HepG2 (cell line): ENCODE data around the gene BCO2. TPM values are rescaled to one million over a fixed set of nuclear protein-coding genes. Genes with fewer than 3 reads are reported as not detected.

ENCODE experiments used
- ATAC-seq: fragments of 200-7000 bp; cut with Tn5 transposase; 3 replicates; pipeline ENCODE4 v1.9.1; 2020; ENCODE audit warnings: mild to moderate bottlenecking, moderate library complexity
- BruUV-seq: library from RNA; stranded (reverse); fragments of 400-500 nt; replicated peaks from 2 replicates; lab custom pipeline; 2021; lab: Mats Ljungman, UMichigan
- CTCF ChIA-PET: fragments of 300-600 bp; formaldehyde crosslinking; extraction: SDS; loops from one replicate; lab custom pipeline; 2021; ENCODE audit warnings: low total read pairs, inconsistent platforms, low intra/inter-chr PET ratio; lab: Yijun Ruan, JAX
- POLR2A ChIA-PET: fragments of 350-600 bp; sonication (Branson Sonifier 250); formaldehyde crosslinking; loops from one replicate; lab custom pipeline; 2020; ENCODE audit warnings: antibody characterized with exemption, inconsistent platforms; lab: Yijun Ruan, JAX
- DNase-seq: peaks from one replicate; pipeline ENCODE4 v3.0.0-alpha.2; 2015; ENCODE audit warnings: low spot score
- FAIRE-seq: peaks from 3 replicates; lab custom pipeline; 2011; peaks lifted over from hg19 to GRCh38; lab: Jason Lieb, UNC
- H2AFZ ChIP-seq: one replicate; pipeline ENCODE4 v1.6.1; 2011; ENCODE audit warnings: low read length, inconsistent platforms
- H3K27ac ChIP-seq: fragments of 300-600 bp; 3 replicates; pipeline ENCODE4 v1.8.0; 2011; ENCODE audit warnings: mixed run types, mild to moderate bottlenecking, mixed read lengths, low read length, inconsistent platforms; ENCODE audit not compliant: insufficient read depth; ENCODE audit errors: extremely low read length
- H3K27me3 ChIP-seq, 2 experiments: fragments of 200-600 bp in 1 of 2; 2 replicates in 1 of 2; 3 replicates in 1 of 2; pipeline versions ENCODE4 v1.6.0 to v1.8.0; 2011; ENCODE audit warnings: low read length in 2 of 2, mild to moderate bottlenecking in 2 of 2, moderate library complexity in 2 of 2, inconsistent platforms in 1 of 2; ENCODE audit not compliant: insufficient read depth in 2 of 2, control insufficient read depth in 1 of 2
- H3K36me3 ChIP-seq, 2 experiments: fragments of 200-600 bp in 1 of 2; replicated peaks in 1 of 2; 2 replicates in 1 of 2; 3 replicates in 1 of 2; pipeline versions ENCODE4 v1.5.1 to v1.8.0; 2011; ENCODE audit warnings: low read length in 2 of 2, inconsistent platforms in 1 of 2; ENCODE audit not compliant: insufficient read depth in 2 of 2, control insufficient read depth in 1 of 2
- H3K4me1 ChIP-seq: 2 replicates; pipeline ENCODE4 v1.5.1; 2012; ENCODE audit warnings: low read length, inconsistent platforms; ENCODE audit not compliant: insufficient read depth
- H3K4me2 ChIP-seq: 2 replicates; pipeline ENCODE4 v1.6.0; 2011; ENCODE audit warnings: low read depth, low read length, inconsistent platforms
- H3K4me3 ChIP-seq, 3 experiments: fragments of 200-600 bp in 1 of 3; sonication (generic), shearing (Covaris generic) in 1 of 3; replicated peaks in 1 of 3; 2 replicates each; pipeline ENCODE4 v1.5.1; 2011 to 2016; ENCODE audit warnings: low read length in 3 of 3, inconsistent platforms in 2 of 3, low read depth in 2 of 3, mild to moderate bottlenecking in 2 of 3, control low read depth in 1 of 3, mixed read lengths in 1 of 3; ENCODE audit not compliant: insufficient read depth in 1 of 3
- H3K79me2 ChIP-seq: one replicate; pipeline ENCODE4 v1.6.1; 2011; ENCODE audit warnings: low read length, inconsistent platforms; ENCODE audit not compliant: insufficient read depth
- H3K9ac ChIP-seq: 2 replicates; pipeline ENCODE4 v1.6.0; 2011; ENCODE audit warnings: mild to moderate bottlenecking, low read depth, low read length, inconsistent platforms; ENCODE audit not compliant: insufficient read depth
- H3K9me3 ChIP-seq: 2 replicates; pipeline ENCODE4 v1.5.1; 2012; ENCODE audit warnings: mild to moderate bottlenecking, low read length
- H4K20me1 ChIP-seq: 2 replicates; pipeline ENCODE4 v1.6.0; 2011; ENCODE audit warnings: inconsistent platforms, mild to moderate bottlenecking, low read length, moderate library complexity; ENCODE audit not compliant: insufficient read depth
- CBFB ChIP-seq: sonication (generic); formaldehyde crosslinking; IDR thresholded peaks from 2 replicates; pipeline ENCODE4 v1.4.0; 2020; ENCODE audit warnings: missing genetic modification reagents
- NFRKB ChIP-seq: fragments of 450-650 bp; IDR thresholded peaks from 2 replicates; pipeline ENCODE4 v1.6.1; 2017
- RFX1 ChIP-seq: fragments of 450-650 bp; IDR thresholded peaks from 2 replicates; pipeline ENCODE4 v1.6.1; 2017
- SNAI1 ChIP-seq: sonication (generic); formaldehyde crosslinking; IDR thresholded peaks from 2 replicates; pipeline ENCODE4 v1.5.0; 2020; ENCODE audit warnings: mild to moderate bottlenecking, missing genetic modification reagents, borderline replicate concordance
- ZNF891 ChIP-seq: sonication (generic); formaldehyde crosslinking; IDR thresholded peaks from 2 replicates; pipeline ENCODE4 v1.5.0; 2020; ENCODE audit warnings: mild to moderate bottlenecking, missing genetic modification reagents
- WGBS: methylation state at CpG from one replicate; pipeline ENCODE4 v1.1.6; 2017; ENCODE audit warnings: low lambda C conversion rate; 5-methylcytosine and 5-hydroxymethylcytosine counted together
- in situ Hi-C: cut with HindIII; loops from 2 replicates; pipeline ENCODE4 v1.10.0; 2017; ENCODE audit warnings: low pct_unique_long_range_greater_than_20kb; ENCODE audit not compliant: extremely low pct_ligation_motif_present
- intact Hi-C: fragments of 100-400 bp; cut with micrococcal nuclease; formaldehyde crosslinking; loops from one replicate; pipeline ENCODE4 v1.10.0; 2022; ENCODE audit not compliant: unreplicated experiment
- polyA plus RNA-seq, 8 experiments: library from polyadenylated mRNA; depleted of rRNA in 3 of 8; stranded (reverse) in 7 of 8; unstranded in 1 of 8; fragments of >200 nt; fragmentation: Illumina TruSeq in 4 of 8; extraction: Trizol in 4 of 8; gene quantifications; 2 replicates each; pipeline versions ENCODE4 v1.2.1 to v1.2.3, GENCODE V29; 2011 to 2016; ENCODE audit warnings: low read depth in 4 of 8, missing spikeins in 1 of 8, mixed read lengths in 1 of 8; ENCODE audit not compliant: insufficient read depth in 1 of 8
- total RNA-seq, 5 experiments: library from RNA; depleted of rRNA; stranded (reverse); fragments of >200 nt; fragmentation: Illumina TruSeq; extraction: Trizol; gene quantifications; 2 replicates each; pipeline ENCODE4 v1.2.3, GENCODE V29; 2016; ENCODE audit warnings: low read depth in 1 of 5
- TF ChIP-seq, protein P1 (sequence below): sonication (generic); formaldehyde crosslinking; IDR thresholded peaks from 2 replicates; pipeline ENCODE4 v1.5.1; 2020; ENCODE audit warnings: mild to moderate bottlenecking, missing genetic modification reagents, moderate library complexity
- TF ChIP-seq, protein P2 (sequence below): sonication (generic); formaldehyde crosslinking; IDR thresholded peaks from 2 replicates; pipeline ENCODE4 v1.4.0; 2020; ENCODE audit warnings: missing genetic modification reagents, mild to moderate bottlenecking, borderline replicate concordance
- TF ChIP-seq, protein P3 (sequence below): sonication (generic); formaldehyde crosslinking; conservative IDR thresholded peaks from 2 replicates; pipeline ENCODE4 v1.4.0; 2020; ENCODE audit warnings: missing genetic modification reagents

BCO2 gene
- total and polyA plus RNA-seq, 2 of the 13 experiments (the other 11 are each of a cell fraction or from before 2014, with no cell fraction given) = 0.38 to 0.58 TPM

DNA sequence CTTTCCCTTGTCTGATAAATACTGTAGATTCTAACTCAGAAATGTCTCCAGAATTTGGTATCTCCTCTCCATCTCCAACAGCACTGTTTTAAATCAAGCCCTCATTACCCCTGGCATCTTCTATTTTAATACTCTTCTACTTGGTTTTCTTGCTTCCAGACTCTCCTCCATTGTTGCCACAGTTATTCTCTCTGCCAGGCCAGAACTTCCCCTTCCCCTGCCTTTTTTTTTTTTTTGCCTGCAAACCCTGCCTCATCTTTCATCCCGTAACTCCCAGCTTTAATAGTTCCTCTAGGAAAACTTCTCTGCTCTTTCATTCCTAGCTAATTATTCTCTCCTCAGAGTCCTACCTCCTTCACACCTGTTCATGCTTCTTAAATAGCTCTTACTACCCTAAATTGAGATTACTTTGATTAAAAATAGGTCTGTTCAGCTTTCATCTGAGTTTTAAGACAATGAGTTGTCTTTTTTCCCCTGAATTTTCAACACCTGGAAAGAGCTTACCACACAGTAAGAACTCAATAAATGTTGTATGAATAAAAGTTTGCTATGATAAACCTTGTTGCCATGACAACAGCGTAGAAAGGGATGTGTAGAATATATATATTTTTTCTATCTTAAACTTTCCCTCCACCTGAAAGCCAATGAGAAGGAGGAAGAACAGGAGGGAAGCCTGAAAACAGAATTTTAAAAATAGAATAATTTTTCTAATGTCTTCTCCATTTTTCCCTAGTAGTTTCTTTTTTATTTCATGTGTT is 15.0 kb upstream of the BCO2 start:
- Histone ChIP-seq H4K20me1 (no peaks in the 10 kb centered on the region), H3K4me1 (peaks cover 54% of the 10 kb centered on the region), H3K9me3 (no peaks in the 10 kb centered on the region), H2AFZ (no peak overlapping the region), H3K4me3 (no peak overlapping the region), H3K4me2 (no peak overlapping the region), H3K36me3 (no peaks in the 10 kb centered on the region), H3K79me2 (no peaks in the 10 kb centered on the region), H3K27ac (no peak overlapping the region), H3K27me3 (no peaks in the 10 kb centered on the region), H3K9ac (no peak overlapping the region)
- POLR2A ChIA-PET = no interaction called here
- intact Hi-C loops = no loop called here
- WGBS = 93% methylated on average over 2 of the region's 2 CpGs
- ATAC-seq (no peak), DNase-seq (no peak), FAIRE-seq (no peak)
- CTCF ChIA-PET = no interaction called here
- BruUV-seq = no TSS peak
- in situ Hi-C loops = no loop called here
- TF ChIP-seq NFRKB = no peak
- TF ChIP-seq RFX1 = peak; percentile 52; the same call in 1 of the 2 replicates

DNA sequence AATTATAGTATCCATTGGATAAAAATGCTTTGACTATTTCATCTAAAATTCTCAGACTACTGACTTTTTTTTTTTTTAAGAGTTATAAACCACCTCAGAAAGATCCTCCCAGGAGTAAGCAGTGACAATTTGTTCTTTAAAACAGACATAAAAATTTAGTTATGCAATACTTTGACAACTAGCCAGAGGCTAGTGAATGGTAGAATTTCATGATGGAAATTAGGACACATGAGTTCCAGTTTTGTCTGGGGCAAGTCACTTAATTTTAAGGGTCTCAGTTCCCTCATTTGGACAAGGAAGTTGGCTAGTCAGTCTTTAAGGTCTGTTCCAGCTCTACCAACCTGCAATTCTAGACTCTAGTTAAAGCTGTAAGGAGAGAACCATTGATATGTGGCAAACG is 14.3 kb upstream of the BCO2 start:
- H3K79me2 ChIP-seq = no peaks in the 10 kb centered on the region
- peaks cover 58% of the 10 kb centered on the region for H3K4me1 ChIP-seq
- H3K4me2 ChIP-seq = no peak overlapping the region
- TF ChIP-seq, protein P1, sequence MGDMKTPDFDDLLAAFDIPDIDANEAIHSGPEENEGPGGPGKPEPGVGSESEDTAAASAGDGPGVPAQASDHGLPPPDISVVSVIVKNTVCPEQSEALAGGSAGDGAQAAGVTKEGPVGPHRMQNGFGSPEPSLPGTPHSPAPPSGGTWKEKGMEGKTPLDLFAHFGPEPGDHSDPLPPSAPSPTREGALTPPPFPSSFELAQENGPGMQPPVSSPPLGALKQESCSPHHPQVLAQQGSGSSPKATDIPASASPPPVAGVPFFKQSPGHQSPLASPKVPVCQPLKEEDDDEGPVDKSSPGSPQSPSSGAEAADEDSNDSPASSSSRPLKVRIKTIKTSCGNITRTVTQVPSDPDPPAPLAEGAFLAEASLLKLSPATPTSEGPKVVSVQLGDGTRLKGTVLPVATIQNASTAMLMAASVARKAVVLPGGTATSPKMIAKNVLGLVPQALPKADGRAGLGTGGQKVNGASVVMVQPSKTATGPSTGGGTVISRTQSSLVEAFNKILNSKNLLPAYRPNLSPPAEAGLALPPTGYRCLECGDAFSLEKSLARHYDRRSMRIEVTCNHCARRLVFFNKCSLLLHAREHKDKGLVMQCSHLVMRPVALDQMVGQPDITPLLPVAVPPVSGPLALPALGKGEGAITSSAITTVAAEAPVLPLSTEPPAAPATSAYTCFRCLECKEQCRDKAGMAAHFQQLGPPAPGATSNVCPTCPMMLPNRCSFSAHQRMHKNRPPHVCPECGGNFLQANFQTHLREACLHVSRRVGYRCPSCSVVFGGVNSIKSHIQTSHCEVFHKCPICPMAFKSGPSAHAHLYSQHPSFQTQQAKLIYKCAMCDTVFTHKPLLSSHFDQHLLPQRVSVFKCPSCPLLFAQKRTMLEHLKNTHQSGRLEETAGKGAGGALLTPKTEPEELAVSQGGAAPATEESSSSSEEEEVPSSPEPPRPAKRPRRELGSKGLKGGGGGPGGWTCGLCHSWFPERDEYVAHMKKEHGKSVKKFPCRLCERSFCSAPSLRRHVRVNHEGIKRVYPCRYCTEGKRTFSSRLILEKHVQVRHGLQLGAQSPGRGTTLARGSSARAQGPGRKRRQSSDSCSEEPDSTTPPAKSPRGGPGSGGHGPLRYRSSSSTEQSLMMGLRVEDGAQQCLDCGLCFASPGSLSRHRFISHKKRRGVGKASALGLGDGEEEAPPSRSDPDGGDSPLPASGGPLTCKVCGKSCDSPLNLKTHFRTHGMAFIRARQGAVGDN = no peak
- no peak for TF ChIP-seq SNAI1
- TF ChIP-seq CBFB = no peak
- TF ChIP-seq, protein P2, sequence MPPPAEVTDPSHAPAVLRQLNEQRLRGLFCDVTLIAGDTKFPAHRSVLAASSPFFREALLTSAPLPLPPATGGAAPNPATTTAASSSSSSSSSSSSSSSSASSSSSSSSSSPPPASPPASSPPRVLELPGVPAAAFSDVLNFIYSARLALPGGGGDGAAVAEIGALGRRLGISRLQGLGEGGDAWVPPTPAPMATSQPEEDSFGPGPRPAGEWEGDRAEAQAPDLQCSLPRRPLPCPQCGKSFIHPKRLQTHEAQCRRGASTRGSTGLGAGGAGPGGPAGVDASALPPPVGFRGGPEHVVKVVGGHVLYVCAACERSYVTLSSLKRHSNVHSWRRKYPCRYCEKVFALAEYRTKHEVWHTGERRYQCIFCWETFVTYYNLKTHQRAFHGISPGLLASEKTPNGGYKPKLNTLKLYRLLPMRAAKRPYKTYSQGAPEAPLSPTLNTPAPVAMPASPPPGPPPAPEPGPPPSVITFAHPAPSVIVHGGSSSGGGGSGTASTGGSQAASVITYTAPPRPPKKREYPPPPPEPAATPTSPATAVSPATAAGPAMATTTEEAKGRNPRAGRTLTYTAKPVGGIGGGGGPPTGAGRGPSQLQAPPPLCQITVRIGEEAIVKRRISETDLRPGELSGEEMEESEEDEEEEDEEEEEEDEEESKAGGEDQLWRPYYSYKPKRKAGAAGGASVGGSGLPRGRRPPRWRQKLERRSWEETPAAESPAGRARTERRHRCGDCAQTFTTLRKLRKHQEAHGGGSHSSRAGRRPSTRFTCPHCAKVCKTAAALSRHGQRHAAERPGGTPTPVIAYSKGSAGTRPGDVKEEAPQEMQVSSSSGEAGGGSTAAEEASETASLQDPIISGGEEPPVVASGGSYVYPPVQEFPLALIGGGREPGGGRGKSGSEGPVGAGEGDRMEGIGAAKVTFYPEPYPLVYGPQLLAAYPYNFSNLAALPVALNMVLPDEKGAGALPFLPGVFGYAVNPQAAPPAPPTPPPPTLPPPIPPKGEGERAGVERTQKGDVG (CRISPR knock-in tag) = no peak
- TF ChIP-seq ZNF891 (CRISPR knock-in tag) = no peak
- TF ChIP-seq, protein P3, sequence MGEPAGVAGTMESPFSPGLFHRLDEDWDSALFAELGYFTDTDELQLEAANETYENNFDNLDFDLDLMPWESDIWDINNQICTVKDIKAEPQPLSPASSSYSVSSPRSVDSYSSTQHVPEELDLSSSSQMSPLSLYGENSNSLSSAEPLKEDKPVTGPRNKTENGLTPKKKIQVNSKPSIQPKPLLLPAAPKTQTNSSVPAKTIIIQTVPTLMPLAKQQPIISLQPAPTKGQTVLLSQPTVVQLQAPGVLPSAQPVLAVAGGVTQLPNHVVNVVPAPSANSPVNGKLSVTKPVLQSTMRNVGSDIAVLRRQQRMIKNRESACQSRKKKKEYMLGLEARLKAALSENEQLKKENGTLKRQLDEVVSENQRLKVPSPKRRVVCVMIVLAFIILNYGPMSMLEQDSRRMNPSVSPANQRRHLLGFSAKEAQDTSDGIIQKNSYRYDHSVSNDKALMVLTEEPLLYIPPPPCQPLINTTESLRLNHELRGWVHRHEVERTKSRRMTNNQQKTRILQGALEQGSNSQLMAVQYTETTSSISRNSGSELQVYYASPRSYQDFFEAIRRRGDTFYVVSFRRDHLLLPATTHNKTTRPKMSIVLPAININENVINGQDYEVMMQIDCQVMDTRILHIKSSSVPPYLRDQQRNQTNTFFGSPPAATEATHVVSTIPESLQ (CRISPR knock-in tag) = no peak

More for the DNA sequence above, 14.3 kb upstream of the BCO2 start:
- H3K9me3 ChIP-seq = no peaks in the 10 kb centered on the region
- ATAC-seq = no peak
- no peak overlapping the region for H3K4me3 ChIP-seq
- no peak for DNase-seq
- WGBS = 53% methylated on average over 1 of the region's 1 CpG
- no TSS peak for BruUV-seq
- intact Hi-C loops = no loop called here
- ChIA-PET POLR2A (no interaction called here), CTCF (no interaction called here)
- no peak overlapping the region for H2AFZ ChIP-seq
- FAIRE-seq = no peak
- H3K27me3 ChIP-seq = no peaks in the 10 kb centered on the region
- no peaks in the 10 kb centered on the region for H3K36me3 ChIP-seq
- H3K27ac ChIP-seq = no peak overlapping the region
- H4K20me1 ChIP-seq = no peaks in the 10 kb centered on the region
- no peak overlapping the region for H3K9ac ChIP-seq
- in situ Hi-C loops = no loop called here
